ENCODE results near the gene GAS7.

- TF ChIP-seq CTCF (IDR thresholded peaks at IDR 0.05), result no peak
- TF ChIP-seq EP300 (IDR thresholded peaks at IDR 0.05), result no peak
- no peak for TF ChIP-seq POLR2A (IDR thresholded peaks at IDR 0.05)
These were observed 8.7 kb upstream of the GAS7 start for GRCh38 chr17:10207153-10207552.
